H9 (cell line): Measurements from ENCODE around the gene TNFAIP2. TPM values are rescaled to one million over a fixed set of nuclear protein-coding genes. Genes with fewer than 3 reads are reported as not detected.

Source experiments
- DNase-seq: peaks from one replicate; pipeline ENCODE4 v3.0.0-alpha.2; 2017
- H2AFZ ChIP-seq: one replicate; pipeline ENCODE4 v1.6.1; 2013; ENCODE audit warnings: mild to moderate bottlenecking, low read length, control low read depth, moderate library complexity
- H2AK5ac ChIP-seq: 2 replicates; pipeline ENCODE4 v1.6.1; 2013; ENCODE audit warnings: low read length, control low read depth, mixed read lengths; ENCODE audit not compliant: insufficient read length
- H2BK120ac ChIP-seq: one replicate; pipeline ENCODE4 v1.6.1; 2013; ENCODE audit warnings: low read depth, mild to moderate bottlenecking, low read length, control low read depth, inconsistent platforms; ENCODE audit not compliant: poor library complexity, severe bottlenecking
- H2BK12ac ChIP-seq: 2 replicates; pipeline ENCODE4 v1.6.1; 2013; ENCODE audit warnings: low read length, control low read depth, mixed read lengths, low read depth; ENCODE audit not compliant: insufficient read length
- H2BK15ac ChIP-seq: 2 replicates; pipeline ENCODE4 v1.6.1; 2013; ENCODE audit warnings: low read depth, low read length, control low read depth
- H2BK20ac ChIP-seq: one replicate; pipeline ENCODE4 v1.6.1; 2013; ENCODE audit warnings: low read depth, mild to moderate bottlenecking, low read length, control low read depth, inconsistent platforms; ENCODE audit not compliant: poor library complexity, severe bottlenecking
- H2BK5ac ChIP-seq: 2 replicates; pipeline ENCODE4 v1.6.1; 2013; ENCODE audit warnings: low read length, control low read depth, mixed read lengths; ENCODE audit not compliant: insufficient read length
- H3K14ac ChIP-seq: 2 replicates; pipeline ENCODE4 v1.6.1; 2013; ENCODE audit warnings: low read length, control low read depth; ENCODE audit not compliant: insufficient read depth
- H3K18ac ChIP-seq: 2 replicates; pipeline ENCODE4 v1.6.1; 2013; ENCODE audit warnings: low read depth, mild to moderate bottlenecking, mixed read lengths, low read length, control low read depth; ENCODE audit not compliant: insufficient read length
- H3K23ac ChIP-seq: 2 replicates; pipeline ENCODE4 v1.6.1; 2013; ENCODE audit warnings: low read length, control low read depth, mixed read lengths, low read depth; ENCODE audit not compliant: insufficient read length
- H3K23me2 ChIP-seq: 2 replicates; pipeline ENCODE4 v1.6.1; 2013; ENCODE audit warnings: low read depth, mild to moderate bottlenecking, mixed read lengths, low read length, control low read depth; ENCODE audit not compliant: insufficient read length, poor library complexity, severe bottlenecking
- H3K27ac ChIP-seq: 2 replicates; pipeline ENCODE4 v1.5.1; 2013; ENCODE audit warnings: low read length, control low read depth, mixed read lengths, low read depth; ENCODE audit not compliant: insufficient read length
- H3K27me3 ChIP-seq: 2 replicates; pipeline ENCODE4 v1.6.1; 2013; ENCODE audit warnings: low read length, control low read depth, inconsistent platforms; ENCODE audit not compliant: insufficient read depth
- H3K4ac ChIP-seq: 2 replicates; pipeline ENCODE4 v1.6.1; 2013; ENCODE audit warnings: low read depth, mild to moderate bottlenecking, control low read depth, inconsistent platforms, low read length, moderate library complexity
- H3K4me1 ChIP-seq: 2 replicates; pipeline ENCODE4 v1.6.1; 2013; ENCODE audit warnings: low read length, control low read depth, inconsistent platforms; ENCODE audit not compliant: insufficient read depth
- H3K4me2 ChIP-seq: 2 replicates; pipeline ENCODE4 v1.6.1; 2013; ENCODE audit warnings: low read length, control low read depth, mixed read lengths; ENCODE audit not compliant: insufficient read length, insufficient read depth
- H3K56ac ChIP-seq: 2 replicates; pipeline ENCODE4 v1.6.1; 2013; ENCODE audit warnings: low read depth, mild to moderate bottlenecking, mixed read lengths, low read length, control low read depth; ENCODE audit not compliant: insufficient read length
- H3K79me1 ChIP-seq: 2 replicates; pipeline ENCODE4 v1.6.1; 2013; ENCODE audit warnings: low read depth, mild to moderate bottlenecking, moderate library complexity, low read length, control low read depth, inconsistent platforms; ENCODE audit not compliant: insufficient read depth, poor library complexity, severe bottlenecking
- H3K79me2 ChIP-seq: 2 replicates; pipeline ENCODE4 v1.6.1; 2013; ENCODE audit warnings: low read length, control low read depth, inconsistent platforms; ENCODE audit not compliant: insufficient read depth
- H3K9ac ChIP-seq: 2 replicates; pipeline ENCODE4 v1.6.1; 2013; ENCODE audit warnings: low read length, control low read depth, mixed read lengths; ENCODE audit not compliant: insufficient read length; ENCODE audit errors: extremely low read depth
- H3K9me3 ChIP-seq: one replicate; pipeline ENCODE4 v1.6.1; 2013; ENCODE audit warnings: low read depth, low read length, inconsistent platforms; ENCODE audit not compliant: control insufficient read depth
- H3T11ph ChIP-seq: one replicate; pipeline ENCODE4 v1.6.1; 2013; ENCODE audit warnings: mild to moderate bottlenecking, low read length, control low read depth, inconsistent platforms
- H4K20me1 ChIP-seq: one replicate; pipeline ENCODE4 v1.6.1; 2013; ENCODE audit not compliant: control insufficient read depth, insufficient read length, insufficient read depth
- H4K5ac ChIP-seq: 2 replicates; pipeline ENCODE4 v1.6.1; 2013; ENCODE audit warnings: low read depth, mild to moderate bottlenecking, mixed read lengths, low read length, control low read depth; ENCODE audit not compliant: insufficient read length
- H4K8ac ChIP-seq: replicated peaks from 2 replicates; pipeline ENCODE4 v1.6.1; 2013; ENCODE audit warnings: low read length, control low read depth, mixed read lengths, low read depth; ENCODE audit not compliant: insufficient read length
- H4K91ac ChIP-seq: 2 replicates; pipeline ENCODE4 v1.6.1; 2013; ENCODE audit warnings: low read depth, mild to moderate bottlenecking, moderate library complexity, mixed read lengths, low read length, control low read depth; ENCODE audit not compliant: insufficient read length
- H3K27ac Mint-ChIP-seq, 3 experiments: 2 replicates in 2 of 3; 3 replicates in 1 of 3; pipeline ENCODE4 v1.8.0; 2020 to 2021; ENCODE audit warnings: mixed read lengths in 3 of 3, mild to moderate bottlenecking in 1 of 3, moderate library complexity in 1 of 3
- H3K27me3 Mint-ChIP-seq: 2 replicates; pipeline ENCODE4 v1.8.0; 2021; ENCODE audit warnings: low read depth, mild to moderate bottlenecking, moderate library complexity, mixed read lengths
- H3K36me3 Mint-ChIP-seq, 3 experiments: 2 replicates in 2 of 3; 3 replicates in 1 of 3; pipeline ENCODE4 v1.8.0; 2020 to 2021; ENCODE audit warnings: low read depth in 3 of 3, mixed read lengths in 3 of 3; ENCODE audit not compliant: insufficient read depth in 1 of 3
- H3K4me1 Mint-ChIP-seq, 2 experiments: 2 replicates each; pipeline ENCODE4 v1.8.0; 2020; ENCODE audit warnings: mixed read lengths in 2 of 2
- H3K4me3 Mint-ChIP-seq, 2 experiments: 2 replicates in 1 of 2; 3 replicates in 1 of 2; pipeline ENCODE4 v1.8.0; 2020 to 2021; ENCODE audit warnings: mild to moderate bottlenecking in 2 of 2, mixed read lengths in 2 of 2, moderate library complexity in 1 of 2
- H3K9me3 Mint-ChIP-seq, 2 experiments: 2 replicates in 1 of 2; 3 replicates in 1 of 2; pipeline ENCODE4 v1.8.0; 2020; ENCODE audit warnings: mild to moderate bottlenecking in 2 of 2, mixed read lengths in 2 of 2, moderate library complexity in 1 of 2
- CTCF ChIP-seq: fragments of 200-600 bp; sonication (generic); conservative IDR thresholded peaks from 3 replicates; pipeline ENCODE4 v1.8.0; 2021; ENCODE audit warnings: antibody characterized with exemption, mild to moderate bottlenecking
- WGBS: extraction: QIAGEN DNeasy Blood & Tissue Kit; methylation state at CpG from one replicate; pipeline ENCODE4 v1.1.7; 2013; ENCODE audit warnings: missing lambda C conversion rate, low lambda C conversion rate, mixed read lengths; ENCODE audit not compliant: insufficient read length; ENCODE audit errors: extremely low coverage; 5-methylcytosine and 5-hydroxymethylcytosine counted together
- total RNA-seq: library from RNA; stranded (reverse); gene quantifications from 2 replicates; pipeline ENCODE4 v1.2.1, GENCODE V29; 2021

Gene TNFAIP2
- total RNA-seq, 1 experiment from 2014 or later = 29.3 TPM

GRCh38 chr14:103100281-103101121 lies 22.8 kb upstream of the TNFAIP2 start:
- Histone ChIP-seq H3K14ac (no peak overlapping the region), H3K9ac (no peak overlapping the region), H3K56ac (no peak overlapping the region), H3K79me2 (no peaks in the 10 kb centered on the region), H4K8ac (no peak overlapping the region), H3K27me3 (no peaks in the 10 kb centered on the region), H3K79me1 (no peaks in the 10 kb centered on the region), H2BK20ac (no peak overlapping the region), H3K4ac (no peak overlapping the region), H2AK5ac (no peak overlapping the region), H3K18ac (no peak overlapping the region), H2AFZ (no peak overlapping the region), H3K4me1 (no peaks in the 10 kb centered on the region), H4K91ac (no peak overlapping the region), H2BK12ac (no peak overlapping the region), H3K9me3 (no peaks in the 10 kb centered on the region), H4K20me1 (no peaks in the 10 kb centered on the region), H2BK5ac (no peak overlapping the region), H4K5ac (no peak overlapping the region), H3K27ac (no peak overlapping the region), H2BK15ac (no peak overlapping the region), H3K23ac (no peak overlapping the region), H2BK120ac (no peak overlapping the region), H3T11ph (no peak overlapping the region), H3K23me2 (no peaks in the 10 kb centered on the region), H3K4me2 (no peak overlapping the region)
- H3K4me3 Mint-ChIP-seq = no peak overlapping the region
- WGBS = no CpG with 5 or more reads among the region's 25 CpGs
- no peak for TF ChIP-seq CTCF
- H3K4me1 Mint-ChIP-seq = peaks cover 18 to 37% of the 10 kb centered on the region in 2 experiments
- peak overlapping the region in 1 of 3 experiments; percentile 62; a peak in 1 of 7 replicates for H3K27ac Mint-ChIP-seq
- H3K27me3 Mint-ChIP-seq = peaks cover 36% of the 10 kb centered on the region
- DNase-seq = no peak
- H3K36me3 Mint-ChIP-seq = no peaks in the 10 kb centered on the region; a peak in 1 of 7 replicates
- no peaks in the 10 kb centered on the region for H3K9me3 Mint-ChIP-seq
